ENCODE data around the gene SLC7A4.
"Not testable (repeated sequence)": the region's sequence is repeated elsewhere in the genome, so short reads cannot be mapped to it uniquely, and the experiment has no call there.

The SLC7A4 gene

GRCh38 chr22:21018314-21018713 is 14.0 kb downstream of the SLC7A4 start:
- DNase-seq, result no peak

- DNase-seq, result no peak
Measured at GRCh38 chr22:21016644-21017420, 15.5 kb downstream of the SLC7A4 start.

- no peak for DNase-seq
Measured at GRCh38 chr22:21015466-21016006, 16.8 kb downstream of the SLC7A4 start.

GRCh38 chr22:21014726-21015465 is 17.5 kb downstream of the SLC7A4 start, which contains the start of gene P2RX6:
Gene P2RX6, plus strand, starts transcription at chr22:21015165. Its CDS starts 10 bp downstream, at chr22:21015175.
- peak; percentile 28 to 85 for DNase-seq

- peak; percentile 99 for DNase-seq
Measured at GRCh38 chr22:21014202-21014725, 18.1 kb downstream of the SLC7A4 start.

- DNase-seq, result no peak
Measured at GRCh38 chr22:21013657-21014201, 18.6 kb downstream of the SLC7A4 start.

GRCh38 chr22:21012446-21013407 is 19.6 kb downstream of the SLC7A4 start:
- DNase-seq, result peak in 1 of 2 experiments; percentile 51

GRCh38 chr22:21010426-21011113 is 21.8 kb downstream of the SLC7A4 start:
- DNase-seq, result no peak

GRCh38 chr22:21009638-21010425 is 22.5 kb downstream of the SLC7A4 start:
- no peak for DNase-seq

- DNase-seq, result not testable (repeated sequence)
Measured at GRCh38 chr22:21009208-21009607, 23.2 kb downstream of the SLC7A4 start.

GRCh38 chr22:21003782-21004181 is 28.6 kb downstream of the SLC7A4 start:
- DNase-seq, result no peak

- peak; percentile 97 to 99 for DNase-seq
Measured at GRCh38 chr22:21001601-21002325, 30.6 kb downstream of the SLC7A4 start, which contains the start of gene THAP7. Gene THAP7, minus strand, starts transcription at chr22:21002118. Its CDS starts 207 bp downstream, at chr22:21001911.

GRCh38 chr22:21000987-21001600 is 31.3 kb downstream of the SLC7A4 start:
- DNase-seq, result peak in 1 of 2 experiments; percentile 76

- peak in 1 of 2 experiments; percentile 38 for DNase-seq
Measured at GRCh38 chr22:21000207-21000986, 32.0 kb downstream of the SLC7A4 start.

- DNase-seq, result no peak
Measured at GRCh38 chr22:20999350-21000206, 32.8 kb downstream of the SLC7A4 start.

- no peak for DNase-seq
Measured at GRCh38 chr22:20998411-20999336, 33.7 kb downstream of the SLC7A4 start.
